Right ventricle myocardium superior (tissue), 1 donor: ENCODE measurements around the gene MTHFD1L. TPM values are rescaled to one million over a fixed set of nuclear protein-coding genes. Genes with fewer than 3 reads are reported as not detected.

ENCODE experiments used
- ATAC-seq: fragments of 200-7000 bp; cut with Tn5 transposase; one replicate; pipeline ENCODE4 v1.9.1; 2020; ENCODE audit warnings: mild to moderate bottlenecking; ENCODE audit not compliant: poor library complexity
- DNase-seq: peaks from one replicate; pipeline ENCODE4 v3.0.0-alpha.2; 2020
- intact Hi-C: fragments of 100-400 bp; cut with DNase I; formaldehyde crosslinking; loops from one replicate; pipeline ENCODE4 v1.11.2; 2022
- total RNA-seq: library from RNA; stranded (reverse); fragmentation: NEBNext Ultra II Directional; extraction: Animal tissue kit (Norgen Biotek cat#: 25700); gene quantifications from one replicate; pipeline ENCODE4 v1.2.1, GENCODE V29; 2021
- donor health status: DM: no; HTN: yes; CAD: no; lungs with severe emphysema.

MTHFD1L gene
- total RNA-seq, 1 donor from 2014 or later: 2.9 TPM

- ATAC-seq (no peak), DNase-seq (no peak)
- intact Hi-C loops: no loop called here
Measured at GRCh38 chr6:150919938-150920337, 54.4 kb downstream of the MTHFD1L start.

DNA sequence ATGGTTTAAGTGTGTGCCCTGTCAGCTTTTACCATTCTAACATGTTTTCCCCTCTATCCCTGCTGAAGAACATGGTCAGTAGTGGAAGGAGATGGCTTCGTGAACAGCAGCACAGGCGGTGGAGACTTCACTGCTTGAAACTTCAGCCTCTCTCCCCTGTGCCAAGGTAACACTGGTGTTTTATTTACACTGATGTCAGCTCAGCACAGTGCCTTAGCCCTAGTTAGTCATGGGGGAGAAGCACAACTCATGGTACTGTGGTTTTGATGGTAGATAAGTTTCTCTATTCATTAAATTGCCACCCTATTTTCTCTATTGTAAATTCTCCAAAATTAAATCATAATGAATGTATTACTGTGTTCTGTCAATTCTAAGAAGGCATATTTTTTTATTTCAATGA is 56.6 kb downstream of the MTHFD1L start:
- DNase-seq: no peak
- ATAC-seq: no peak
- intact Hi-C loops: no loop called here

DNA sequence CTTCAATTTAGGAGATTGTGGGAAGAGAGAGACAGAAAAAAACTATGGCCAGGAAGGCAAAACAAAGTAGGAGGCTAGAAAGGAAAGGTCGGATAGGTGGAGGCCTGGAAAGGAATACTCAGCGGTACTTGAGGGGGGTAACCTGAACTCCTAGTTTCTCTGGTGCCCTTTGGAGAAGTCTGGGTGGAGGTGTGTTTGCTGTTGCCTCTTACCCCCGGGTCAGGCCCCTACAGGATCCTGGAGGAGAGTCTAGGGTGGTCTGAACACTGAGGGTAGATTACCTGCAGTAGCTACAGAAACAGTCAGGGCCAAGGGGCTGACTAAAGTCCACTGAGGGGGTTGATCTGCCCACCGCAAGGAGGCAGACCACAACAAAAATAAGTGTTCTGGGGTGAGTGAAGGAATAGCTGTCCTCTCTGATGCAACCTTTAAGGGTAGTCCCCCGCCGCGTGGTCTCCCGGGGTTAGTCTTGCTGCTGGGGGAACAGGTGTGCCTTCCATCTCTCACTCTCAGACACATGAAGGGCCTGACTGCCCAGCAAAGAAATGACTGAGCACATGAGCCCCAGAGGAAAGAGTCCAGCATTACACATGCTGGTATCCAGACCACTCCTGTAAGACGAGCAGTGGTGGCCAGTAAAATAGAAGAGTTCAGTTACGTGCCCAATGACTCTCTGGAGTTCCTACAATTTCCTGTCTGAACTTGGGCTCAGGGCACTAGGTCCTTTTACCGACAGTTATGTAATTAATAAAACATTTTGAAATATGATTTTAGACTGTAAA is 59.5 kb downstream of the MTHFD1L start:
- ATAC-seq (peak; percentile 84), DNase-seq (peak; percentile 51)
- intact Hi-C loops: no loop called here

GRCh38 chr6:150925590-150925928 is 60.1 kb downstream of the MTHFD1L start:
- DNase-seq (no peak), ATAC-seq (peak; percentile 82)
- intact Hi-C loops: no loop called here

GRCh38 chr6:150925976-150926375 is 60.5 kb downstream of the MTHFD1L start:
- no peak for DNase-seq
- intact Hi-C loops: no loop called here
- no peak for ATAC-seq

DNA sequence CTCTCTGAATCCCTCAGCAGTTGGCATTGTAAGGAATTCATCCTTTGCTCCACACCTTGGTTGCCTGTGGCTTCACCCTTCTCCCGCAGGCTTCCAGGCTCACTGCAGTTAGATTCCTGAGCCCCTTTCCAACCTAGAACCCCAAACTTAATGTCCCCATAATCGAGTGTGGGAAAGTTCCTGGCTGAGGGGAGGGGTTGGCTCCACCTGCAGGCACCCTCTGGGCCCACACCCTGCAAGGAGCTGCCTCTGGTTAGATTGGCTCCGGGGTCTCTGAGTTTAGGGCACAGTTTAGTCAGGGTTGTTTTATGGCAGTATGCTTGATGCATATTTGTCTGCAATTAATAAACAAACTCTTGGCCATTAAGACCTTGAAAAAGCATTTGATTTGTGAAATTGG is 63.4 kb downstream of the MTHFD1L start:
- ATAC-seq: no peak
- intact Hi-C loops: no loop called here
- no peak for DNase-seq

DNA sequence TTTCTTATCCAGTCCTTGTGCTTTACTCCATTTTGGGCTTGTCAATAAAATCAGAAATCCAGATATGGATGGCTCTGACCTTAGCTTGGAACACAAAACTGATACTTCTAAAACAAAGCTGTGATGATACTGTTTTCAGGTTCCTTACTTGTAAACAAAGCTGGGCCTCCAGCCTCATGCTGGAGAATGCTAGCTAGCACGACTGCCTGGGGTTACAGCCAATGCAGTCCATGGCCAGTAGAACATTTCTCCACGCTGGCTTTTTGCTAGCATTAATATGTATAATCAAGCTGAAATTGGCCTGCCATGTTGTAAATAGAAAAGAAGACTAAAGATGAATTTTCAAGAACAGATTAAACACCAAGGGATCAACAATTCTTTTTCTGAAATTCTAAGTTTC is 63.9 kb downstream of the MTHFD1L start:
- intact Hi-C loops: no loop called here
- ATAC-seq: no peak
- no peak for DNase-seq

DNA sequence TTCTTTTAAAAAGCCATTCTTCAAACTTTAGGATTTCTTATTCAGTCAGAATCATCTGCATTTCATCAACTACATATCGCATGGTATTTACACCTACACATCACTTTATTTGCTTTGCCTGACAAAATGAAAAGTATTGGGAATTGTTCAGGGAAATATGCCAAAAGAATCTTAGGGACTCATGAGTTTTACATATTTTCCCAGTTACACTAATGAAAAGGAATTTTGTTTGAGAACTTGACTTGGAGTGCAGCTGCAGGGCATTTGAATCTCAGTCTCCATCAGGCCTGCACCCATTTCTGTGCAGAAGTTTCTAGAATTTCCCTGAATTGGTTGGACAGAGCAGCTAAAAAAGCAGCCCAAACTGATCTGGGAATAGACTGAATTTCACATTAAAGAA is 65.3 kb downstream of the MTHFD1L start:
- ATAC-seq: no peak
- no peak for DNase-seq
- intact Hi-C loops: no loop called here

GRCh38 chr6:150931405-150931804 is 65.9 kb downstream of the MTHFD1L start:
- intact Hi-C loops: no loop called here
- DNase-seq: no peak
- no peak for ATAC-seq

DNA sequence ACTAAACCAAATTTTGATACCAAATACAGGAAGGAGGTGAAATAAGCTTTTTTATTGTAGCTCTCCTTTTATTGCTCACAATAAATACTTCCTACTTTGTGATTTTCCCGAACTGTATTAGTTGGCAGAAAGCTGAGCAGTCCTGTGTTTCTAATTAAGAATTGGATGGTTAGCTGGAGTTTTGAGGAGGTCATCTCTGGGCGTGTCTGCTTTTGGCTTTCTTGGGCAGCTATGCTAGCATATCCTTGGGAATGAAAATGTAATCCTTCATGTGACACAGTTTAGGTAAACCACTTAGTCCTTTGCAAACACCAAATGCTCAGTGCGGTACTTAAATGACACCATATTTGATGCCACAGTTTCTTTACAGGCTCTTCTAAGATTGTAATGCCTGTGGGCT is 67.5 kb downstream of the MTHFD1L start:
- intact Hi-C loops: no loop called here
- peak; percentile 45 for ATAC-seq
- no peak for DNase-seq

DNA sequence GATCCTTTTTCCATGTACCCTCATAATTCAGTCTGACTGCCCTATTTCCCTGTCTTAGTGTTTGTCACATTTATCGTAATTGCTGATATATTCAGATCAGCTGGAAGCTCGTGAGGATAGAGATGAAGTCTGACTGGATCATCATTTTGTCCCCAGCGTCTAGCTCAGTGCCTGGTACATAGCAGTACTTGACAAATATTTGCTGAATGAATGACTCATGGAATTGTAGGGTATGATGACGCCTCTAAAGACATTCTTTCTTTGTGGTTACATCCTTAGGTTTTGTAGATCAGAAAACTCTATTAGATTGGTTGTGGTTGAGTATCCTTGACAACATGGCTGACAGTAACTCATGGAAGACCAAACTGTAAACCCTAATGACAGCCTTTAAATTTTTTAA is 68.9 kb downstream of the MTHFD1L start:
- intact Hi-C loops: no loop called here
- DNase-seq: no peak
- no peak for ATAC-seq

DNA sequence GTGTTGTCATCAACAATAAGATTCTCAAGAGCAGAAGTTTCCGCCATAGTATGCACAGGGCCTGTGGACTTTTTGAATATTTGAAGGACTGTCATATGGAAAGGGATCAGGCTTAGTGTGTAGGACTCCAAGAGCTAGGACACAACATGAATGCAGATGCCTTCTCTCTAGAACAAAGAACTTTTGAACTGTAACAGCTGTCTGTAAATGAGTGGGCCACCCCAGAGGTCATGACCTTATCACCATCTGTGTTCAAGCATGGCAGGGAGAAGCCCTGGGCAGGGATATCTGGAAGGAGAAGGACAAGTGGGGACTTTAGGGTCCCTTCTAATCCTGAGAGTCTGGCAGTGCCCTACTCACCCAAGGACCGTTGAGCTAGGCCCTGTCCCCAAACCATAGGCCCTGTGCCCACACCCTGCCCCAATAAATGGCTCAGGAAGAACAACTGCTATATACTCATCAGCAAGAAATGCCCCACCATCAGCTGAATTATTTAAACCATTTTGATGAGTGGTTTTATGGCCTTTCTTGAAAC is 70.6 kb downstream of the MTHFD1L start:
- ATAC-seq (no peak), DNase-seq (no peak)
- intact Hi-C loops: no loop called here

DNA sequence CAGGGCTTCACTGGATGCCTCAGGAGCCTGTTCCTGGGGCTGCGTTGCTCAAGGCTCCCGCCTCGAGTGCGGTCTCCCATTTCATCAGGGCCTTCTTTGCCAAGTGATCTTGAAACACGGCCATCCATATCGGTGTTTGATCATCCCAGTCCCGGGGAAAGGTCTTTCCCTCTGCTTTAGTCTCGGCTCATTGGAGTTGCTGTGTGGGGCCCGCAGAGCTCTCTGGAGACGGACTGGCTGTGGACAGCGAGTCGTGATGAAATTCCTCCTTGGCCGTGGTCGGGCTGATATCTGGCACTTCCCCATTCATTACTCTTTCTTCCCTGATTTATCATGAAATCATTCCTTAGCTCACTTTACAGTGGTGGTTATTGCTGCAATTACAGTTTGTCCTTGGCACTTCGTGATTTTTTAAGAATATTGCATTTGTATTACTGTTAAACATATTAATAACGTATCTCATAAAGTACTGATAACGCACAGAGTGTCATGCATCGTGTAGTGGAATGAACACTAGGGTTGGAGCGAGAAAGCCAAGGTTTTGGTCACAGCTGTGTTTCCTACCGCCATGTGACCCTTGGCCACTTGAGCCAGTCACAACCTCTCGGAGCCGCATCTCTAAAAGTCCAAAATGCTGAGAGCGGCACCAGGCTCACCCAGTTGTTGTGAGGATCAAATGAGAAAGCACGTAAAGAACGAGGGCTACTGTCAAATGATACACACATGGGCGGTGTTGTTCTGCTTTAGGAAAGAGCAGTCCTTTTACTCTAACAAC is 71.8 kb downstream of the MTHFD1L start:
- DNase-seq: peak; percentile 79
- intact Hi-C loops: no loop called here

GRCh38 chr6:150939399-150939798 is 73.9 kb downstream of the MTHFD1L start:
- intact Hi-C loops: no loop called here
- no peak for ATAC-seq
- no peak for DNase-seq

More for the DNA sequence above, 71.8 kb downstream of the MTHFD1L start:
- ATAC-seq: peak; percentile 90

- DNase-seq (no peak), ATAC-seq (no peak)
- intact Hi-C loops: no loop called here
Measured at GRCh38 chr6:150940941-150941340, 75.4 kb downstream of the MTHFD1L start.

- intact Hi-C loops: no loop called here
Measured at GRCh38 chr6:150949526-150949925, 84.0 kb downstream of the MTHFD1L start.

DNA sequence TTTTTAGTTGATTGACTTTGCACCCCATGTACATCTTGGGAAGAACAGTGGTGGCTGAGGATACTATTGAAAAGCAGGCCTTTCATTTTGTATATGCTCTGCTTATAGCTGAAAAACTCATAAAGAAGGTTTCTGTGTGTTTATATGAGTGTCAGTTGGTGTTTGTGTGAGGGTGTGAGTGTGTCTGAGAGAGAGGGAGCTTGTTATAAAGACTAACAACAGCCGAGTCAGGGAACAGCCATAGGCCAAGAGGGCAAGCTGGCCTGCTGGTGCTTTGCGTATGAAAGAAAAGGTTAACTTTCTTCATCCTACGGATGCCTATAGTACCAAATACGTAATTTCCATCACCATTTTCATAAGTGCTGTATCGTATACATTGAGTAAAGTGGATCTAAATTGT is 88.3 kb downstream of the MTHFD1L start:
- DNase-seq: no peak
- ATAC-seq: no peak
- intact Hi-C loops: no loop called here

More at GRCh38 chr6:150949526-150949925, 84.0 kb downstream of the MTHFD1L start:
- ATAC-seq (no peak), DNase-seq (no peak)

GRCh38 chr6:150959166-150959565 is 93.7 kb downstream of the MTHFD1L start:
- DNase-seq: no peak
- ATAC-seq: no peak
- intact Hi-C loops: no loop called here

DNA sequence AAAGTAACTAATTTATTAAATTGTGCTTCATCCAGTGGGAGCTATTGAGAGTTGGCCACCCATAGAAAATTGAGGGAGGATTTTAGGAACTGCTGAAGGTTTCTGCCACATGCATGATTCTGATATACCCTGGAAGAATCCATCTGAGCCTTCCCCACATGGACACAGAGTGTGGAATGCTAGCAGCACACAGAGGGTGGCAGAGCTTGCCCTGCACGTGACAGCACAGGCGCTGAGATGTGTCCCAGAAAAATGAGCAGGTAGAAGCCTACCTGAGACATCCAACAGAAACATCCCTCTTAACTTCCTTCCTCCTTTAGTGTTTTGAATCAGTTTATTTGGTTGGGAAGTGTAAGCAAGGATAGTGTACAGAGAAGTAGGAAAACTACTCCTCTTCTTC is 96.9 kb downstream of the MTHFD1L start:
- DNase-seq (no peak), ATAC-seq (no peak)
- intact Hi-C loops: no loop called here

- DNase-seq (no peak), ATAC-seq (no peak)
- intact Hi-C loops: no loop called here
Measured at GRCh38 chr6:150964765-150965164, 99.3 kb downstream of the MTHFD1L start.
